Keratinocyte (primary cell): ENCODE results near the gene DLX1. TPM values are rescaled to one million over a fixed set of nuclear protein-coding genes. Genes with fewer than 3 reads are reported as not detected.

ENCODE experiments used
- DNase-seq: peaks from one replicate; pipeline ENCODE4 v3.0.0-alpha.2; 2011; ENCODE audit warnings: low read depth, missing footprints, low spot score
- FAIRE-seq: peaks from 2 replicates; lab custom pipeline; 2011; peaks lifted over from hg19 to GRCh38; lab: Jason Lieb, UNC
- H2AFZ ChIP-seq: 2 replicates; pipeline ENCODE4 v1.6.0; 2012; ENCODE audit warnings: low read length, control low read depth, inconsistent platforms; ENCODE audit not compliant: control insufficient read depth
- H3K27ac ChIP-seq: 2 replicates; pipeline ENCODE4 v1.5.1; 2011; ENCODE audit warnings: low read length; ENCODE audit not compliant: control insufficient read depth, insufficient read depth
- H3K27me3 ChIP-seq: 3 replicates; pipeline ENCODE4 v1.6.0; 2011; ENCODE audit warnings: low read length; ENCODE audit not compliant: control insufficient read depth, insufficient read depth; ENCODE audit errors: extremely low read depth
- H3K36me3 ChIP-seq, 2 experiments: 2 replicates in 1 of 2; 3 replicates in 1 of 2; pipeline ENCODE4 v1.5.1; 2011; ENCODE audit warnings: low read length in 2 of 2, mild to moderate bottlenecking in 1 of 2; ENCODE audit not compliant: control insufficient read depth in 2 of 2, insufficient read depth in 2 of 2; ENCODE audit errors: extremely low read depth in 1 of 2
- H3K4me1 ChIP-seq: 3 replicates; pipeline ENCODE4 v1.5.1; 2011; ENCODE audit warnings: low read length; ENCODE audit not compliant: control insufficient read depth, insufficient read depth; ENCODE audit errors: extremely low read depth
- H3K4me2 ChIP-seq: 3 replicates; pipeline ENCODE4 v1.6.0; 2011; ENCODE audit warnings: low read depth, low read length; ENCODE audit not compliant: control insufficient read depth, insufficient read depth; ENCODE audit errors: extremely low read depth
- H3K4me3 ChIP-seq, 3 experiments: fragments of 200-600 bp in 1 of 3; sonication (generic) in 1 of 3; 2 replicates in 2 of 3; 3 replicates in 1 of 3; pipeline ENCODE4 v1.5.1; 2011 to 2016; ENCODE audit warnings: low read length in 3 of 3, mild to moderate bottlenecking in 3 of 3, control low read depth in 2 of 3, inconsistent platforms in 1 of 3, low read depth in 1 of 3, mixed read lengths in 1 of 3, mixed run types in 1 of 3, moderate library complexity in 1 of 3; ENCODE audit not compliant: control insufficient read depth in 2 of 3, insufficient read depth in 2 of 3; ENCODE audit errors: extremely low read depth in 1 of 3
- H3K79me2 ChIP-seq: 2 replicates; pipeline ENCODE4 v1.6.0; 2012; ENCODE audit warnings: low read length; ENCODE audit not compliant: control insufficient read depth, insufficient read depth
- H3K9ac ChIP-seq: 3 replicates; pipeline ENCODE4 v1.6.0; 2011; ENCODE audit warnings: low read length; ENCODE audit not compliant: control insufficient read depth, insufficient read depth; ENCODE audit errors: extremely low read depth
- H3K9me1 ChIP-seq: 3 replicates; pipeline ENCODE4 v1.6.0; 2011; ENCODE audit warnings: low read length; ENCODE audit not compliant: control insufficient read depth, insufficient read depth; ENCODE audit errors: extremely low read depth
- H3K9me3 ChIP-seq: 2 replicates; pipeline ENCODE4 v1.5.1; 2012; ENCODE audit warnings: low read depth, low read length; ENCODE audit not compliant: control insufficient read depth
- H4K20me1 ChIP-seq: 3 replicates; pipeline ENCODE4 v1.6.0; 2011; ENCODE audit warnings: low read length; ENCODE audit not compliant: control insufficient read depth, insufficient read depth; ENCODE audit errors: extremely low read depth
- CTCF ChIP-seq, 3 experiments: IDR thresholded peaks in 1 of 3; conservative IDR thresholded peaks in 1 of 3; optimal IDR thresholded peaks in 1 of 3; 2 replicates in 2 of 3; 3 replicates in 1 of 3; pipeline versions ENCODE3 to v1.5.1; 2011; ENCODE audit warnings: low read length in 3 of 3, mild to moderate bottlenecking in 3 of 3, moderate library complexity in 2 of 3, control low read depth in 1 of 3, inconsistent platforms in 1 of 3; ENCODE audit not compliant: insufficient read depth in 2 of 3; ENCODE audit errors: extremely low read depth in 1 of 3
- EZH2 ChIP-seq: IDR thresholded peaks from one replicate; pipeline ENCODE4 v1.6.1; 2012; ENCODE audit warnings: inconsistent platforms, mild to moderate bottlenecking, low read length, moderate library complexity
- dilution Hi-C: fragments of 300-500 bp; cut with MboI; formaldehyde crosslinking; loops from one replicate; pipeline ENCODE4 v1.7.0; 2020; ENCODE audit warnings: low sequenced_read_pairs; ENCODE audit not compliant: extremely low pct_ligation_motif_present
- polyA plus RNA-seq, 5 experiments: library from polyadenylated mRNA; depleted of rRNA in 3 of 5; stranded (reverse) in 3 of 5; stranded (forward) in 1 of 5; unstranded in 1 of 5; fragments of >200 nt; gene quantifications; 1 replicate in 1 of 5; 2 replicates in 3 of 5; 3 replicates in 1 of 5; pipeline versions ENCODE4 v1.2.1 to v1.2.3, GENCODE V29; 2011 to 2012; ENCODE audit warnings: missing spikeins in 2 of 5, low read depth in 1 of 5, low replicate concordance in 1 of 5

Gene DLX1
- polyA plus RNA-seq, 1 donor (not counting 4 experiments of a cell fraction or from before 2014, with no cell fraction given), result 0.88 TPM

- Histone ChIP-seq H3K9ac (no peak overlapping the region), H3K4me1 (no peaks in the 10 kb centered on the region), H3K9me3 (no peaks in the 10 kb centered on the region), H4K20me1 (no peaks in the 10 kb centered on the region), H3K4me2 (no peak overlapping the region), H3K9me1 (no peaks in the 10 kb centered on the region), H3K79me2 (no peaks in the 10 kb centered on the region), H2AFZ (no peak overlapping the region), H3K36me3 (no peaks in the 10 kb centered on the region), H3K4me3 (no peak overlapping the region), H3K27ac (no peak overlapping the region), H3K27me3 (no peaks in the 10 kb centered on the region)
- dilution Hi-C loops, result no loop called here
- FAIRE-seq (no peak), DNase-seq (no peak)
- TF ChIP-seq EZH2 (no peak), CTCF (optimal IDR thresholded peaks at IDR 0.05 in 1 of 3, IDR thresholded peaks at IDR 0.05 in 1 of 3, conservative IDR thresholded peaks at IDR 0.05 in 1 of 3; ENCODE audit: extremely low read depth in 1 of 3, insufficient read depth in 2 of 3, low read length in 3 of 3) (no peak)
Observed at GRCh38 chr2:172048508-172049503, 36.5 kb upstream of the DLX1 start.

GRCh38 chr2:172049567-172050120 is 35.7 kb upstream of the DLX1 start:
- H4K20me1 ChIP-seq, result no peaks in the 10 kb centered on the region
- no peak overlapping the region for H3K9ac ChIP-seq
- H3K9me1 ChIP-seq, result no peaks in the 10 kb centered on the region
- DNase-seq (no peak), FAIRE-seq (no peak)
- no peak overlapping the region for H3K27ac ChIP-seq
- TF ChIP-seq EZH2 (no peak), CTCF (optimal IDR thresholded peaks at IDR 0.05 in 1 of 3, IDR thresholded peaks at IDR 0.05 in 1 of 3, conservative IDR thresholded peaks at IDR 0.05 in 1 of 3; ENCODE audit: extremely low read depth in 1 of 3, insufficient read depth in 2 of 3, low read length in 3 of 3) (no peak)
- H3K9me3 ChIP-seq, result no peaks in the 10 kb centered on the region
- dilution Hi-C loops, result no loop called here
- no peaks in the 10 kb centered on the region for H3K36me3 ChIP-seq
- no peak overlapping the region for H3K4me2 ChIP-seq
- no peak overlapping the region for H3K4me3 ChIP-seq
- H2AFZ ChIP-seq, result no peak overlapping the region
- no peaks in the 10 kb centered on the region for H3K27me3 ChIP-seq
- H3K4me1 ChIP-seq, result no peaks in the 10 kb centered on the region
- no peaks in the 10 kb centered on the region for H3K79me2 ChIP-seq
